GM12872 (cell line): ENCODE data around the gene CD8A.

Source experiments
- CTCF ChIP-seq: IDR thresholded peaks from 3 replicates; pipeline ENCODE4 v1.5.1; 2011; ENCODE audit warnings: low read depth, mild to moderate bottlenecking, low read length, moderate library complexity; ENCODE audit not compliant: insufficient read depth

Gene CD8A

GRCh38 chr2:86790676-86791572 is at the start of gene CD8A:
TSS of gene CD8A (minus strand) at chr2:86790913. CDS start at chr2:86790825, 88 bp downstream.
- TF ChIP-seq CTCF = no peak

GRCh38 chr2:86833315-86833714 is 42.6 kb upstream of the CD8A start:
- TF ChIP-seq CTCF = no peak

GRCh38 chr2:86832334-86833096 is 41.8 kb upstream of the CD8A start:
- no peak for TF ChIP-seq CTCF

GRCh38 chr2:86831537-86831936 is 40.8 kb upstream of the CD8A start:
- TF ChIP-seq CTCF = no peak

GRCh38 chr2:86826951-86827350 is 36.2 kb upstream of the CD8A start:
- no peak for TF ChIP-seq CTCF

GRCh38 chr2:86825693-86826381 is 35.1 kb upstream of the CD8A start:
- TF ChIP-seq CTCF = no peak

- TF ChIP-seq CTCF = no peak
Observed at GRCh38 chr2:86825036-86825692, 34.5 kb upstream of the CD8A start.
